HG02981 (cell line): ENCODE results near the gene ANAPC15.
A peak's percentile ranks its signal among the peaks of the same experiment; 100 is the strongest.

Experiments used
- ATAC-seq: cut with Tn5 transposase; IDR thresholded peaks from one replicate; pipeline ENCODE4 v1.9.1; 2021; ENCODE audit warnings: mild to moderate bottlenecking, moderate library complexity; ENCODE audit not compliant: unreplicated experiment

The ANAPC15 gene

GRCh38 chr11:72088076-72088808 is 24.3 kb downstream of the ANAPC15 start:
- no peak for ATAC-seq

- no peak for ATAC-seq
These were observed 26.7 kb downstream of the ANAPC15 start for GRCh38 chr11:72085621-72086351.

- no peak for ATAC-seq
These were observed 27.5 kb downstream of the ANAPC15 start for GRCh38 chr11:72084965-72085364.

- no peak for ATAC-seq
These were observed 28.4 kb downstream of the ANAPC15 start for GRCh38 chr11:72084076-72084475.

GRCh38 chr11:72083414-72083813 is 29.1 kb downstream of the ANAPC15 start:
- ATAC-seq = no peak

- no peak for ATAC-seq
These were observed 30.6 kb downstream of the ANAPC15 start for GRCh38 chr11:72081821-72082453.

GRCh38 chr11:72081184-72081644 is 31.3 kb downstream of the ANAPC15 start:
- ATAC-seq = no peak

- ATAC-seq = peak; percentile 93
These were observed 31.9 kb downstream of the ANAPC15 start, which contains the start of the genes LRRC51 and NUMA1 for GRCh38 chr11:72080326-72081183. Gene LRRC51 (plus strand): TSS chr11:72080850. CDS start chr11:72089084, 8,234 bp downstream. Gene NUMA1 (minus strand): TSS chr11:72080542. CDS start chr11:72035943, 44,599 bp downstream.

GRCh38 chr11:72079819-72080325 is 32.6 kb downstream of the ANAPC15 start:
- ATAC-seq = no peak

GRCh38 chr11:72078477-72078876 is 34.0 kb downstream of the ANAPC15 start:
- ATAC-seq = no peak

- no peak for ATAC-seq
These were observed 36.7 kb downstream of the ANAPC15 start for GRCh38 chr11:72075756-72076155.

- ATAC-seq = no peak
These were observed 37.4 kb downstream of the ANAPC15 start for GRCh38 chr11:72075109-72075508.

- ATAC-seq = no peak
These were observed 40.1 kb downstream of the ANAPC15 start for GRCh38 chr11:72072348-72072747.

GRCh38 chr11:72070491-72070890 is 42.0 kb downstream of the ANAPC15 start:
- no peak for ATAC-seq

GRCh38 chr11:72069787-72070251 is 42.7 kb downstream of the ANAPC15 start:
- no peak for ATAC-seq

- no peak for ATAC-seq
These were observed 43.3 kb downstream of the ANAPC15 start for GRCh38 chr11:72069200-72069599.

GRCh38 chr11:72067676-72068075 is 44.8 kb downstream of the ANAPC15 start:
- ATAC-seq = no peak

GRCh38 chr11:72067266-72067665 is 45.2 kb downstream of the ANAPC15 start:
- no peak for ATAC-seq

- no peak for ATAC-seq
These were observed 45.6 kb downstream of the ANAPC15 start for GRCh38 chr11:72066855-72067254.

GRCh38 chr11:72061739-72062396 is 50.6 kb downstream of the ANAPC15 start:
- ATAC-seq = no peak
